HG03442 (cell line): ENCODE results near the gene STH.

Experiments
- ATAC-seq: cut with Tn5 transposase; IDR thresholded peaks from one replicate; pipeline ENCODE4 v1.9.1; 2021; ENCODE audit warnings: mild to moderate bottlenecking, moderate library complexity; ENCODE audit not compliant: unreplicated experiment

The STH gene

GRCh38 chr17:45983614-45984310 lies 15.3 kb upstream of the STH start:
- no peak for ATAC-seq

DNA sequence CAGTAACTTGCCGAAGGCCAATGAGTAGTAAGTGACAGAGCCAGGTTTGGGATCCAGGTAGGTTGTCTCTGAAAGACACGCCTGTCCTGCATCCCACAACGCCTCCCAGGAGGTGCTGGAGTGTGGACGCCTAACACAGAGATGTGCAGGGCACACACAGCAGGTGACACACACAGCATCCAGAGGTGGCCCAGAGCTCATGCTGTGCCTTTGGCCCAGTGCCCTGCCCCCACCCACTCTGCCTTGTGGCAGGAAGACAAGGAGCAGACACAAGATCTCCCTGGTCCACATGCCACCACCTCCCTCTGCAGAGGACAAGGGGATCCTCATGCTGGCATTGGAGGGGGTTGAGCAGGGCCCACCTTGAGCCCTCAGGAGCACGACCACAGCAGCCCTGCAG lies 14.7 kb upstream of the STH start:
- ATAC-seq: no peak

DNA sequence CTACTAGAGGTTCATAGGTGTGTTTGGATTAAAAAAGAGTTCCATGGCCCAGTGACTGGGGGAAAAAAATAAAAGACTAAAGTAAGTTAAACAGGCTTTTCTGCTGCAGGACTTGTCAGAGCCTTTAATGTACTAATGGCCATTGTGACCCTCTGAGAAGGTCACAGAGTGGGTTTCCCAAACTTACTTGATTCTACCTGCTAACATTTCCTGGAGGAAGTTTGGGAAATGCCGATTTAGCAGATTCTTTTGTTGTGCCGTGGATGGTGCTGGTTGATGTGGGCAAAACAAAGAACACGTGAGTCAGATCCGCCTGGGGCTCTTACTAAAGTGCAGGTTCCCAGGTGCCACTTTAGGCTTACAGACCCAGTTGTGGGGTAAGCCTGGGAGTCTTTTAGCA lies 13.6 kb upstream of the STH start:
- ATAC-seq: no peak

GRCh38 chr17:45986056-45986455 lies 13.0 kb upstream of the STH start:
- no peak for ATAC-seq

DNA sequence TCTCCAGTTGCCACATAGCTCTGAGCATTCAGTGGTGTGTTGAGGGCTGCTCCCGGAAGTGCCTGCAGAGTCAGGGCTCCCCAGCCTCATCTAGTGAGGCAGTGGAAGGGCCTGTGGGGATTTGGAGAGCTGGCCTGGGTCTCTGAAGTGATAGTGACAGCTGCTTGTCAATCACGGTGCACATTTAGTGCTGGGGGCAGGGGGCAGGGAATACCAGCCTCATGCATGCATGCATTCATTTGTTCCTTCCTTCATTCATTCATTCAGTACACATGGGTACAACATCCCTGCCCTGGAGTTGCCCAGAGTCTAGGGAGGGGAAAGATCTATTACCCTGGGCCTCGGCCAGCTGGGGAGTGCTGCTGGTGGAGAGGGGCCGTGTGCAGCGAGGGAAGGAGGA lies 11.3 kb upstream of the STH start:
- no peak for ATAC-seq

GRCh38 chr17:45989759-45990158 lies 9.3 kb upstream of the STH start:
- no peak for ATAC-seq

GRCh38 chr17:45990886-45991285 lies 8.2 kb upstream of the STH start:
- ATAC-seq: no peak

DNA sequence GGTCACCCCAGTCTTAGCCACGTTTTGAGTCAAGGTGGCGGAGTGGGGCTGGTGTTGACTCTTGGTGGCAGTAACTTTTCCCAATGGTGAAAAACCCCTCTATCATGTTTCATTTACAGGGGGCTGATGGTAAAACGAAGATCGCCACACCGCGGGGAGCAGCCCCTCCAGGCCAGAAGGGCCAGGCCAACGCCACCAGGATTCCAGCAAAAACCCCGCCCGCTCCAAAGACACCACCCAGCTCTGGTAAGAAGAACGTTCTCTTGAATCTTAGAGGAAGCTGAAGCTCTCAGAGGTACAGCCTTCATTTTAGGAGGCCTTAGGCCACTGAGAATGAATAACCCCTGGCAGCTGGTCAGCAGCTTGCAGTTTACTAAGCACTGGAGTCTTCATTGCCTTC lies 7.7 kb upstream of the STH start:
- no peak for ATAC-seq

- no peak for ATAC-seq
Observed at GRCh38 chr17:45992175-45992574, 6.9 kb upstream of the STH start.

GRCh38 chr17:45992904-45993303 lies 6.1 kb upstream of the STH start:
- ATAC-seq: no peak

DNA sequence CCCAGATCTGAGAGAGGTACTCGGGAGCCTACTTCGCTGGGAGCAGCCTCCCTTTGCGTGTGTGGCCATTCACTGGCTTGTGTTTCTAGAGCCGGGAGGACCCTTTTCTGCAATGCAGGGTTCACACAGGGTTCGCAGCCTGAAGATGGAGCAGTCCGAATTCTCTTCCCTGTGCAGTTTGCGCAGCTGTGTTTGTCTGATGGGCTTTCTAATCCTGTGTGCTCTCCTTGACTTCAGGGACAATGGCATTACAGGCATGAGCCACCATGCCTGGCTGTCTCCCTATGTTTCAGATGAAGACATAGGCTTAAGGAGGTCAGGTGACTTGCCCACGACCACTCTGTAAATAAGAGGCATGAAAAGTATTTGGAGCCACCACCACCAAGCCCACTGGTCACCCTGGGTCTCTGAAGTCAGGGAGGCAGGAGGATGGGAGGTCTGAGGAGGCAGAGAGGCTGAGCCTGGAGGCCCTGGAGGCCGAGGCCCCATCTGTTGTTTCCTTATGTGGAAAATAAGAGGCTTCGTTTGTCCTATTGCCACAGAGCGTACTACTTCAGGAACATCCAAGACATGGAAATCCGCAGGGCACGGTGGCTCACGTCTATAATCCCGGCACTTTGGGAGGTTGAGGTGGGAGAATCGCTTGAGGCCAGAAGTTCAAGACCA lies 5.0 kb upstream of the STH start:
- no peak for ATAC-seq

DNA sequence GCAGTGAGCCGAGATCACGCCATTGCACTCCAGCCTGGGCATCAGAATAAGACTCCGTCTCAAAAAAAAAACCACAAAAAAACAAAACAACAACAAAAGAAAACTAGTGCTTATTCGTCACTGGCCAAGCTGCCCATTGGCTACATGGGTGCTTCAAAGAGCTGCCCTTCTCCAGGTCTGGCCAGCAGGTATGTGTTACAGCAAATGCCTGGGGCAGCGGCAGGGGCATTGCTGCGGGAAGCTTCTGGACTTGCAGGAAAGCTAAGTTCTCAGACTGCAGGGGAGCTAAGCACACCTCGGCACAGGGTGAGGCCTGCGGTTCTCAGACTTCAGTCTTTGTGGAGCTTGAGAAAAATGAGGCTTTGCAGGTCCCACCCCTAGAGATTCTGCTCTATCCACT lies 4.1 kb upstream of the STH start:
- ATAC-seq: no peak

GRCh38 chr17:45995627-45996270 lies 3.3 kb upstream of the STH start:
- ATAC-seq: no peak

DNA sequence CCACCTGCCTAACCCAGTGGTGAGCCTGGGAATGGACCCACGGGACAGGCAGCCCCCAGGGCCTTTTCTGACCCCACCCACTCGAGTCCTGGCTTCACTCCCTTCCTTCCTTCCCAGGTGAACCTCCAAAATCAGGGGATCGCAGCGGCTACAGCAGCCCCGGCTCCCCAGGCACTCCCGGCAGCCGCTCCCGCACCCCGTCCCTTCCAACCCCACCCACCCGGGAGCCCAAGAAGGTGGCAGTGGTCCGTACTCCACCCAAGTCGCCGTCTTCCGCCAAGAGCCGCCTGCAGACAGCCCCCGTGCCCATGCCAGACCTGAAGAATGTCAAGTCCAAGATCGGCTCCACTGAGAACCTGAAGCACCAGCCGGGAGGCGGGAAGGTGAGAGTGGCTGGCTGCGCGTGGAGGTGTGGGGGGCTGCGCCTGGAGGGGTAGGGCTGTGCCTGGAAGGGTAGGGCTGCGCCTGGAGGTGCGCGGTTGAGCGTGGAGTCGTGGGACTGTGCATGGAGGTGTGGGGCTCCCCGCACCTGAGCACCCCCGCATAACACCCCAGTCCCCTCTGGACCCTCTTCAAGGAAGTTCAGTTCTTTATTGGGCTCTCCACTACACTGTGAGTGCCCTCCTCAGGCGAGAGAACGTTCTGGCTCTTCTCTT lies 2.6 kb upstream of the STH start:
- no peak for ATAC-seq

- no peak for ATAC-seq
Observed at GRCh38 chr17:45997166-45997565, 1.9 kb upstream of the STH start.

DNA sequence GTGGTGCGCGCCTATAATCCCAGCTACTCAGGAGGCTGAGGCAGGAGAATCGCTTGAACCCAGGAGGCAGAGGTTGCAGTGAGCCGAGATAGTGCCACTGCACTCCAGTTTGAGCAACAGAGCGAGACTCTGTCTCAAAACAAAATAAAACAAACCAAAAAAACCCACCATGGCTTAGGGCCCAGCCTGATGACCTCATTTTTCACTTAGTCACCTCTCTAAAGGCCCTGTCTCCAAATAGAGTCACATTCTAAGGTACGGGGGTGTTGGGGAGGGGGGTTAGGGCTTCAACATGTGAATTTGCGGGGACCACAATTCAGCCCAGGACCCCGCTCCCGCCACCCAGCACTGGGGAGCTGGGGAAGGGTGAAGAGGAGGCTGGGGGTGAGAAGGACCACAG lies 1.4 kb upstream of the STH start:
- ATAC-seq: no peak

DNA sequence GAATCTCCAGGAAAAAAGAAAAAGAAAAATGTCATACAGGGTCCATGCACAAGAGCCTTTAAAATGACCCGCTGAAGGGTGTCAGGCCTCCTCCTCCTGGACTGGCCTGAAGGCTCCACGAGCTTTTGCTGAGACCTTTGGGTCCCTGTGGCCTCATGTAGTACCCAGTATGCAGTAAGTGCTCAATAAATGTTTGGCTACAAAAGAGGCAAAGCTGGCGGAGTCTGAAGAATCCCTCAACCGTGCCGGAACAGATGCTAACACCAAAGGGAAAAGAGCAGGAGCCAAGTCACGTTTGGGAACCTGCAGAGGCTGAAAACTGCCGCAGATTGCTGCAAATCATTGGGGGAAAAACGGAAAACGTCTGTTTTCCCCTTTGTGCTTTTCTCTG lies 845 bp downstream of the STH start:
- ATAC-seq: no peak

GRCh38 chr17:46000292-46000691 lies 1.2 kb downstream of the STH start:
- ATAC-seq: no peak

GRCh38 chr17:46000757-46001156 lies 1.7 kb downstream of the STH start:
- ATAC-seq: no peak

GRCh38 chr17:46001390-46002310 lies 2.6 kb downstream of the STH start:
- ATAC-seq: no peak
